ENCODE data around the gene ANO10.
"Not testable (repeated sequence)": the region's sequence is repeated elsewhere in the genome, so short reads cannot be mapped to it uniquely, and the experiment has no call there.

ANO10 gene

DNA sequence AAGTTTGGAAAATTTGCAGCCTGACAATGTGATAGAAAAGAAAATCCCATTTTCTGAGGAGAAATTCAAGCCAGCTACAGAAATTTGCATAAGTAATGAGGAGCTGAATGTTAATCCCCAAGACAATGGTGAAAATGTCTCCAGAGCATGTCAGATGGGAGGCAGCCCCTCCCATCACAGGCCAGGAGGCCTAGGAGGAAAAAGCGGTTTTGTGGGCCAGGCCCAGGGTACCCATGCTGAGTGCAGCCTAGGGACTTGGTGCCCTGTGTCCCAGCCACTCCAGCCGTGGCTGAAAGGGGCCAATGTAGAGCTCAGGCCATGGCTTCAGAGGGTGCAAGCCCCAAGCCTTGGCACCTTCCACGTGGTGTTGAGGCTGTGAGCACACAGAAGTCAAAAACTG lies 159.2 kb downstream of the ANO10 start:
- DNase-seq, result not testable (repeated sequence)

GRCh38 chr3:43461345-43461744 lies 160.5 kb downstream of the ANO10 start:
- no peak for DNase-seq

DNA sequence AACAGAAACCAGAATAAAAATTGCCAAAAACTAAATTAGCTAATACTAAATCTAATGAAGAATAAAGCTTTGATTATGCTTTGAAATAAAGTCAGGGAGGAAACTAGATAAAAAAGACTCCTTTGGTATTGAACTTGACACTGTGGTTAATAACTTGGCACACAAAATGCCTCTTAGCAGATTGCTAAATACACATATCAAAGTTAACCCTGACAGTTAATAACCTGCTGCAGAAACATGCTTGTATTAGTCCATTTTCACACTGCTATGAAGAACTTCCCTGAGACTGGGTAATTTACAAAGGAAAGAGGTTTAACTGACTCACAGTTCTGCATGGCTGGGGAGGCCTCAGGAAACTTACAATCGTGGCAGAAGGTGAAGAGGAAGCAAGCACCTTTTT lies 164.8 kb downstream of the ANO10 start:
- not testable (repeated sequence) for DNase-seq

DNA sequence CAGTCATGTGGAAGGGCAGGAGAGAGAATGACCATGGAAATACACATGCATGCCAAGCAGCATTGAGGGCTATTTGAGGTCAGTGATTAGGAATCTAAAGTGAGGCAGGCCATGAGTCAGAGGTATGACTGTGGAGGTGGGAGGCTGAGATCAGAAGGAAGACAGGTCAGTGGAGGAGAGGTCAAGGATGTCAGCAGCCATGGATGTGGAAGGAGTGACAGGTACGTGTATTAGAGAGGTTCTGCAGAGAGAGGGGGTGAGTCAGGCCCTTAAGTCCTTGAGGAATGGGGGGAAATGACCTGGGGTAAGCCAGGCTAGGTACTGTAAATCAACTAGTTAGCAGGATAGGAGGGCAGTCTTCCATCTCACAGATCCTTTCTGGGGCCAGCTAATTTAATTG lies 166.6 kb downstream of the ANO10 start:
- no peak for DNase-seq

- DNase-seq, result no peak
Observed at GRCh38 chr3:43453981-43454380, 167.8 kb downstream of the ANO10 start.

GRCh38 chr3:43451670-43452254 lies 170.0 kb downstream of the ANO10 start:
- DNase-seq, result no peak

GRCh38 chr3:43448098-43448497 lies 173.7 kb downstream of the ANO10 start:
- DNase-seq, result no peak

- no peak for DNase-seq
Observed at GRCh38 chr3:43445820-43446219, 176.0 kb downstream of the ANO10 start.

GRCh38 chr3:43442872-43443395 lies 178.9 kb downstream of the ANO10 start:
- DNase-seq, result no peak

GRCh38 chr3:43436507-43437140 lies 185.2 kb downstream of the ANO10 start:
- DNase-seq, result no peak

DNA sequence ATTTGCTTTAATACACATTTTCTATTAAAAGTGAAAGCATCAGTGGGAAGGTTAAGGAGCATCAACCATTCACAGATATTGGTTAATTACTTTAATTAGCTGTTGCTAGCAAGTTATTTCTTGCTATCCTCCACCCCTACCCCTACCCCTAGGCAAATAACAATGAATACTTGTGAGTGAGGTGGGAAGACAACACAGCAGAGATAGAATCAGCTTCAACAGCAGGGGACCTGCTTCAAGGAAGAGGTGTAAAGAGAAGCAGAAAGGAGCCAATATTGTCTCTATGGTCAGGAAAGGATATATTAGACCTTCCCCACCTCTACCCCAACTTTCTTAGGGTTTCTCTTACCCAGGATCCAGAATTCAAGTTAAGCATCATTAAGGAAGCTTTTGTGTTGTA lies 186.1 kb downstream of the ANO10 start:
- DNase-seq, result no peak

DNA sequence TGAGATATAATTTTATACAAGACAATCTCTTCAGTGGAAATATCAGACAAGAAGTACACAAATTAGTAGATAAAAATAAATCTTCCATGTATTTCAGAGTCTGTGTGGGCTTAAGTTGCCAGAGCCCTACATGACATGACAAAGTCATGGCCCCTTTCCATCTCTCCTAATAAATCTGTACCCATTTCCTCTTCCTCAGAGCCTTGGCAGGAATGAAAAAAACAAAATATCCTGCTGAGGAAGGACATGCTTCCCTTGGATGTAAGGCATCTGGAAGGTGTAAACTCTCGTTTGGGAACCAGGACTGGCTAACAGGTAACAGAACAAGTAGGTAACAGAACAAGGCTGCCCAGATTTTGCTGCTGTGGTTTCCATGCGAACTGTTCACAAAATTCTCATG lies 187.4 kb downstream of the ANO10 start:
- no peak for DNase-seq

- DNase-seq, result no peak
Observed at GRCh38 chr3:43432462-43432861, 189.3 kb downstream of the ANO10 start.

DNA sequence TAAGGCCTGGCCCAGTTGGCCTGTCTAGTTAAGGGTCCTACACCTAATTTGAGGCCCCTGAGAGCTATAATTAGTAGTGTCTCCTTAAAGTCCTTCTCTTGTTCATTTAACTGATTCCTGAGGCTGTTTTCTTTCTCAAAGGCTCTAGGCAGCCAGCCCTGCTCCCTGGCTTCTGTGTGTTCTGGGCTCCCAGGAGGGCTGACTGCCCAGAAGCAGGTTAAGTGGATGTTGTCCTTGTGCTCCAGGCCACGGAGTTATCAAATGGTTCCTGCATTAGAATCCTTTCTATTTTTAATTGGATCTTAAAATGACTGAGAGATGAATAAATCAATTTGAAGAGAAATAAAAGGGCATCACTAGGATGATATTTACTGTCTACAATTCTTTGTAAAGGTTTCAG lies 195.4 kb downstream of the ANO10 start:
- DNase-seq, result no peak

- DNase-seq, result no peak
Observed at GRCh38 chr3:43425829-43426228, 196.0 kb downstream of the ANO10 start.

DNA sequence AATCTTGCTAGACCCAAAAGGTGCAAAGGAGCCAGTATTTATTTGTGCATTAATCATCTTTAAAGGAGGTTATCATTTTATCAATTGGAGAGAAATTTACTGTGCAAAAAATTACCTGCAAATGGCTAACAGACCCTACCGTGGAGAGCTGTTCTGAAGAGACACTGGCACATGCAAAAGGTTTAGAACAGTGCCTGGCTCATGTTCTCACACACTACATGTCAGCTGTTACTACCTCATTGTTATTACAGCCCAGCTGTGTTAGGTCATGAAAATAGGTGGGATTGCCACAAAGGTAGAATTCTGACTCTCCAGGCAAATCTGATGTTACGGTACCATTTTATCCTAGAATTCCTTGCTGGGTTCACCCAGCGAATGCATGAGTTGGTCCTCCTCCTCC lies 198.2 kb downstream of the ANO10 start:
- no peak for DNase-seq

- no peak for DNase-seq
Observed at GRCh38 chr3:43423142-43423541, 198.7 kb downstream of the ANO10 start.

DNA sequence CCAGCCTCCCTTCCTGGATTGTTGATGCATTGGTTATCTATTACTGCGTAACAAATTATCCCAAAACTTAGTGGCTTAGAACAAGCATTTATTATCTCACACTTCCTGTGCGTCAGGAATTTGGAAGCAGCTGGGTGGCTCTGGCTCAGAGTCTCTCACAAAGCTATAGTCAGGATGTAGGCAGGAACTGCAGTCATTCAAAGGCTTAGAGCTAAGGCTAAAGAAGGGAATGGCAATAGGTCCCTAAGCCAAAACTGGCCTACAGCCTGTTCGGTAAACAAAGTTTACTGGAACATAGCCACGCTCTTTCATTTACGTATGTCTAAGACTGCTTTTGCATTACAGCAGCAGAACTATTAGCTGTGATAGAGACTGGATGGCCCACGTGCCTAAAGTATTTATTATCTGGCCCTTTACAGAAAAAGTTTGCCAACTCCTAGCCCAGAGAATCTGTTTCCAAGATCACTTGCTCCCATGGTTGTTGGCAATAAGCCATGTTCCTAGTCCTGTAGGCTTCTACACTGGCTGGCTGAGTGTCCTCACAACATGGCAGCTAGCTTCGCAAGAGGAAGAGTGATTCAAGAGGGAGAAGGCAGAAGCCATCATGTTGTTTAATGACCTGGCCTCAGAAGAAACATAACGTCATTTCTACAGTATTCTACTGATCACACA lies 203.1 kb downstream of the ANO10 start:
- no peak for DNase-seq

DNA sequence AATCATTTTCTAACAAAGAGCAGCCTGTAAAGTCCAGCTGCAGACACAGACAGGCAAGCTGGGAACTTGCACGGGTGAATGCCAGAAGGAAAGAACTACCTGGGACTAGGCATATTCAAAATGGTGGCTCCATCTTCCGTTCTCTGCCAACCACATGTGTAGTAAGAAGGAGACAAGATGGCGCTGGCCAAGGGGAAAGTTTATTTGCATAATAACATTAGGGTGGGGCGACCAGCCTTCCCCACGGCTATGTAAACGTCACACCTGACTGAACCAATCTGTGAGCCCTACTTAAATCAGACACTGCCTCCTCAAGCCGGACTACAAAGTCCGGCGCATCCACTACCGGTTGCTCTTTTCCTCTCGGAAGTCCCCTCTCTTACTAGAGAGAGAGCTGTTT lies 204.7 kb downstream of the ANO10 start:
- no peak for DNase-seq

DNA sequence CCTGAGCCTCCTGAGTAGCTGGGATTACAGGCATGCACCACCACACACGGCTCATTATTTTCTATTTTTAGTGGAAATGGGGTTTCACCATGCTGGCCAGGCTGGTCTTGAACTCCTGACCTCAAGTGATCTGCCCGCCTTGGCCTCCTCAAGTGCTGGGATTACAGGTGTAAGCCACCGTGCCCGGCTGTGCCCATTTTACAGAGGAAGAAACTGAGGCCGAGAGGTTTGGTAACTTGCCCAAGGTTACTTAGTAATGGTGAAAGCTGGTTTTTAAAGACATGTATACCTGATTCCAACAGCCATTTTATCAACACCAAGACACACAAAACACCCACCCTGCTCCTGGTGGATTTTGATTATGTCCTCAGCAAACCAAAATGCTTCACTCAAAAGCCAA lies 206.7 kb downstream of the ANO10 start:
- no peak for DNase-seq

- DNase-seq, result no peak
Observed at GRCh38 chr3:43413676-43414368, 208.0 kb downstream of the ANO10 start.

GRCh38 chr3:43411429-43411828 lies 210.4 kb downstream of the ANO10 start:
- no peak for DNase-seq

GRCh38 chr3:43410592-43410991 lies 211.2 kb downstream of the ANO10 start:
- no peak for DNase-seq

DNA sequence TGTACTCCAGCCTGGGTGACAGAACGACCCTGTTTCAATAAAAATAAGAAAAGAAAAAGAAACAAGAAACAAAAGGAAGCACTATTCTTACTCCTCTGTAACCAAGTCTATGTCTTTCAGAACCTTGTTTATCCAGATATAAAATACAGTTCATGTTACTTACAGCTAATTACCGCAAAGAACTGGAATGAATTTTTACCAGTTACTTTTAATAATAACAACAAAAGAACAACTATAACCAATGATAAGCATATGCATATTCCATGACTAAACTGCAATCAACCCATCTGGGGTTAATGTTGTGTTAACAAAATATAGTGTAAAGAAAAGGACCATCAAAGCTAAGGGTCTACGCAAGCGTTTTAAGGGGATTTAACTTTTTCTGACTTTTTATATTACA lies 212.3 kb downstream of the ANO10 start:
- DNase-seq, result no peak

Measured in NCI-H146 (cell line).